HG03439 (cell line): ENCODE measurements around the gene KRTAP10-5.
"Not testable (repeated sequence)": the region's sequence is repeated elsewhere in the genome, so short reads cannot be mapped to it uniquely, and the experiment has no call there.

Experiments used
- ATAC-seq: cut with Tn5 transposase; IDR thresholded peaks from one replicate; pipeline ENCODE4 v1.9.1; 2021; ENCODE audit warnings: mild to moderate bottlenecking, moderate library complexity; ENCODE audit not compliant: unreplicated experiment

The KRTAP10-5 gene

DNA sequence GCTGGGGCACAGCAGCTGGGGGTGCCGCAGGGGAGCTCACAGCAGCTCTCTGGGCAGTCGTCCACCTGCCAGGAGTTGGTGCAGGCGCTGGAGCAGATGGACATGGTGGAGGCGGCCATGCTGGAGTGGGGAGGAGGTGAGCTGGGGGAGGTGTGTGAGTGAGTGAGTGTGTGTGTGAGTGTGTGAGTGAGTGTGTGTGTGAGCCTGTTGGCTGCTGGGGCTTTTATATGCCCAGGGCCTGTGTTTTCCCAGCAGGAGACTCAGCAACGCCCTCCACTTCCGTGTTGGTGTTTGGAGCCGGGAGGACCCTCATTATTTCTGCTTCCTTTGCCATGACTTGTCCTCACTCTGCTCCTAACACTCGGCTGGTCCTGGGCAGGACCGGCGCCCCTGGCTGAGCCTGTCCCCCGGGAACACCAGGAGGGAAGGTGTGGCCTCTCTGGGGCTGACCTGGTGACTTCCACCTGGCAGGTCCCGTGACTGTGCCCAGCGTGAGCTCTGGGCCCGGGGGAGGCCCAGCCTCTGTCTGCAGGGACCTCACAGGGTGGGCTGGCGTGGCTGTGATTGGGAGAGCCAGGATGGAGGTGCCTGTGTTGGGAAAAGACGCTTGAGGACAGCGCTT lies 29.0 kb downstream of the KRTAP10-5 start, which contains the start of gene KRTAP10-2:
TSS of gene KRTAP10-2 (minus strand) at position 166 of the 622 bp plus-strand sequence. CDS start at position 119, 47 bp downstream.
- no peak for ATAC-seq

DNA sequence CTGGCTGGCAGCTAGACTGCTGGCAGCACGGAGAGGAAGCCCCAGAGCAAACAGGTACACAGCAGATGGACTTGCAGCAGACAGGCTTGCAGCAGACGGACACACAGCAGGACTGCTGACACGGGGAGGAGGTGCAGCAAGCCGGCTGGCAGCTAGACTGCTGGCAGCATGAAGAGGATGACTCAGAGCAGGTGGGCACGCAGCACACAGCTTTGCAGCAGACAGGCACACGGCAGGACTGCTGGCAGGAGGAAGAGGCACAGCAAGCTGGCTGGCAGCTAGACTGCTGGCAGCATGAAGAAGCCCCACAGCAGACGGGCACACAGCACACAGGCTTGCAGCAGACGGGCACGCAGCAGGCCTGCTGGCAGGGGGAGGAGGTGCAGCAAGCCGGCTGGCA lies 29.6 kb downstream of the KRTAP10-5 start:
- no peak for ATAC-seq

DNA sequence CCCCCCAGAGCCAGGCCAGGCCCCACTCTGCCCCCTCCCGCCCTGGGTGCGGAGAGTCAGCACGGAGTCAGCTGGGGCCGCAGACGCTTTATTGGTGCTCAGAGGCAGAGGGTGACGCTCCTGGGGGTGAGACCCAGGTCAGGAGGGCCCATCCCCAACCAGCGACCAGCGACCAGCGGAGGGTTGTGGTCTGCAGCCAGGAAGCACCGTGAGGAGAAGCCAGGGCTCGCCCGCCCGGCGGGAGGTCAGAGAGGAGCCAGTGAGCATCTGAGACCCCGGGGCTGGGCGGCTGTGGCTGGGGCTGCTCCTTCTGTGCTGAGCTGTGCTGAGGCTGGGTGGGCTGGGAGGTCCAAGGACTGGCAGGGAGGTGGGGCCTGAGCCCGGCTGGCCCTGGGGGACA lies 30.1 kb downstream of the KRTAP10-5 start:
- not testable (repeated sequence) for ATAC-seq

DNA sequence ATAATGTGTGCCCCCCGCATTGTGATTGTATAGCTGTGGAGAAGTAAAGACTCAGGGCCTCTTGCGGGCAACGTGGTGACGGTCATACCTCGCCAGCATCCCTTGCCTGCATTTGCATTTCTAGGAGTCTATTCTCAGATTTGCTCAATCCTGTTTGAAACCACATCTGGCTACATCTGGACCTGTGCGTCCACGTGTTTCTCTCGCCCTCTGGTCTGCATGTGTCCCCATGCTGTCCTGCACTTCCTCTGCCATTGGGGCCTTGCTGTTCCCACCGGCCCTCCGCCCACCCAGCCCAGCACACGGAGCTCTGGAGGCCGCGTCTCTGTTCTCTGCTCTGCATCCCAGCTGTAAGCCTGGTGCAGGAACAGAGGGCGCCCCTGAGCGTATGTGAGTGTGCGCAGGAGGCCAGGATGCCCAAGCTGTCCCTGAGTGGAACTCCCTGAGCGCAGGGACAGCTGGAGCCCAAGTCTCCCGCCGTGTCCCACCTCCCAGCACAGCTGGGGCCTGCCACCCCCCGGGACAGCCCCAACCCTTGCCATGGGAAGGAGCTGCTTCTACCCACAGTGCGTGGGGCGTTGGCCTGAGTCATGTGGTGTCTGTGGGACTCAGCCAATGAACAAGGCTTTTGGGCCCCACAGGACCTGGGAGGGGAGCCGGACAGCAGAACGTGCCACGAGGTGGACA lies 30.7 kb downstream of the KRTAP10-5 start:
- no peak for ATAC-seq

DNA sequence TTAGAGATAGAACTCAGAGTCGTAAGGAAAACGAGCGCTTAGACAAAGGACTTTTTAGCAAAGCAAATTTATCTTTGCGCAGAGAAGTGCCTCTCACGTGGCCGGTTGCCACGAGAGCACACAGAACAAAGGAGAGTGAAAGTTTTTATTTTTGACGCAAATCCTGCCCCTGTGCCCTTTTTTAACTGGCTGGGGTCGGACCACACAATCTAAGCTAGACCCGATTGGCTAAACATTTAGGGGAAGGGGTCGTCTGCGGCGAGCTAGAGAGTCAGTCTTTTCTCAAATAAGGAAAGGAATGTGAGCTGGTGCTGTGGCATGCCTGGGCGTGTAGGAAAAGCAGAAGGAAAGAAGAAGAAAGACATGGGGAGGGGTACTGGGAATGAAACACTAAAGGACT lies 31.5 kb downstream of the KRTAP10-5 start:
- no peak for ATAC-seq

DNA sequence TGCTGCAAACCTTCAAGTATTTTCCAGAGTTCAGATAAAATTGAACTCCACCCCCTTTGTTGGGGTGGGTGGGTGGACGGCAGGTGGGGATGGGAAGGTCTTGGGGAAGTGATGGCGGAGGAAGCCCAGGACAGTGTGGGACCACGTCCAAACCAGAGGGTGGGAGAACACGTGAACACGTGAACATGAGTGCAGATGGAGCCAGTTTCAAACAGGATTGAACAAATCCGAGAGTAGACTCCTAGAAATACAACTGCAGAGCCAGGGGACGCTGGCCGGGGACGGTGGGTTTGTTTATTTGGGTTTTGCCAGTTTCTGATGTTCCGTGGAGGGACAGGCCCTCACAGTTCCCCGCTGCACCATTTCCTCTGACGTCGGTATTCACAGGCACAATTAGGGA lies 32.0 kb downstream of the KRTAP10-5 start:
- no peak for ATAC-seq

DNA sequence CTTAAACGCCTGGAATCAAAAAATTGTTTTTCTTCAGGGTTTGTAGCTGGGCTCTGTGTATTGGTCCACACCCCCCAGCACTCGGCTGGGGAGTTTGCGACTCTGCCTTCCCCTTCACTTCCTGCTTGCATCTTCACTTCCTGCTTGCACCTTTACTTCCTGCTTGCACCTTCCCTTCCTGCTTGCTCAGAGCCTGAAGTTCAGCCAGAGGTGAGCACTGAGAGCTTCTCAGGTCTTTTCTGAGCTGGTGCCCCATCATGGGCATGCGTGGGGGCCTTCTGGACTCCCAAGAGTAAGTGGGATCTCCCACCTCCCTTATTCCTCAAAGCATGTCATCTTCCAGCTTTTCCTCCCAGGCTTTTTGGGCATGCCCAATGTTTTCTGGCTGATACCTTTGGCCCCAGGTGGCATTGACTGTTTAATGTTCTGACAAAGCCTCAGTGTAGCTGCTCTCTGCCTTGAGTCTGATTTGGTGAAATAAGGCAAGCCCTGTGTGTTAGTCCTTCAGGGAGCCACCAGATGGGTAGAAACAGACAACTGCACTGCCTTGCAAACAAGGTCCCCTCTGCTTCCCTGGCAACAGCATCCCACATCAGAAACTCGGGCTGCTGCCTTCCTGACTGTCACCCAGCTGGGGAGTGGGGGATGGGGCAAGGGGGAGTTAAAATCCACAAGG lies 32.6 kb downstream of the KRTAP10-5 start:
- ATAC-seq = no peak

DNA sequence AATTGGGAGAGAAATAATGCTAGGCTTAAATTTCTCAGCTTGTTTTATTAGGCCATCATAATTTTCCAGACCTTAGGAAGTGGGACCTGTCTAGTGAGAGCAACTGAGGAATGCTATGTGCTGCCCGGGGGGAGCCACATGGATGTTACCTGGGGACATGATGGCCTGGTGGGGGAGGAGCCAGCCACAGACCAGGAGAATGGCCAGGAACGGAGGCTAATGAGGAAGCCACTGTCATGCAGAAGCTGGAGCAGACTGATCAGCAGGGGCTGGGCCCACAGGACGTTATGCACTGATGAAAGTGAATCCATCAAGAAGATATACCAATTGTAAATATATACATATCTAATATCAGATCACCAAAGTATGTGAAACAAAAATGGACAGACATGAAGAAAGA lies 35.8 kb downstream of the KRTAP10-5 start:
- ATAC-seq = no peak

DNA sequence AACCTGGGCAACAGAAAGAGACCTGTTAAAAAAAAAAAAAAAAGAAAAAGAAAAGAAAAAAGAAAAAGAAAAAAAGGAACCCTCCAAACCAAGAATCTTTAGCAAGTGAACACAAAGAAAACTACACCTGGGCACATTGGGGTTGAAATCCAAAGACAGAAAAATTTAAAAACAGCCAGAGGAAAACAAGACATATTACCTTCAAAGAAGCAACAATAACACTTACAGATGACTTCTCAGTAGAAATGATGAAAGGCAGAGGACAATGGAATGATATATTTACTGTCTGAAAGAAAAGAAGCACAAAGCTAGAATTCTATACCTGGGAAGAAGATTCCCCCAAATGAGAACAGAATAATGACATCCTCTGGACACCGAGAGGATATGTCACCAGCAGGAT lies 37.7 kb downstream of the KRTAP10-5 start:
- no peak for ATAC-seq

DNA sequence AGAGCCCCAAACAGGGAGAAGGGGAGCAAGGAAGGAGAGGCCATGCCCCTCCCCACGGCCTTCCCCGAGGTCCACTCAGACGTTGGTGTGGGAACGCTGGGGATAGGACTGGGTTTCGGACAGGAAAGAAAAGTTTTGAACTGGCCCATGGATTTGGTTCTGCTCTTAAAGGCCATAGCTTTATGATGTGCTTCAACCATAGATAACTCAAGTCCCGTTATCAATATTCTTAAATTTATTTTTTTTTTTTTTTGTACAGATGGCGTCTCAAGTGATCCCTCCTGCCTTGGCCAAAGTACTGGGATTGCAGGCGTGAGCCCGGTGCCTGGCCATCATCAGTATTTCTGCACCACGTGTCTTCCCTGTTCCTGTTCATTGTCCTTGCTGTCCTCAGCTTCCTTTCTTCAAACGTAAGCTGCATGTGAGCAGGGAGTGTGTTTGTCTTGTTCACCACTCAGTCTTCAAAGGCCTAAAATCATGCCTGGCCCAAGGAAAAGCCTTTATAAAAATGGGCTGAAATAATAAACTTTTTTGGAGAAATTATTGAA lies 39.6 kb downstream of the KRTAP10-5 start:
- no peak for ATAC-seq

DNA sequence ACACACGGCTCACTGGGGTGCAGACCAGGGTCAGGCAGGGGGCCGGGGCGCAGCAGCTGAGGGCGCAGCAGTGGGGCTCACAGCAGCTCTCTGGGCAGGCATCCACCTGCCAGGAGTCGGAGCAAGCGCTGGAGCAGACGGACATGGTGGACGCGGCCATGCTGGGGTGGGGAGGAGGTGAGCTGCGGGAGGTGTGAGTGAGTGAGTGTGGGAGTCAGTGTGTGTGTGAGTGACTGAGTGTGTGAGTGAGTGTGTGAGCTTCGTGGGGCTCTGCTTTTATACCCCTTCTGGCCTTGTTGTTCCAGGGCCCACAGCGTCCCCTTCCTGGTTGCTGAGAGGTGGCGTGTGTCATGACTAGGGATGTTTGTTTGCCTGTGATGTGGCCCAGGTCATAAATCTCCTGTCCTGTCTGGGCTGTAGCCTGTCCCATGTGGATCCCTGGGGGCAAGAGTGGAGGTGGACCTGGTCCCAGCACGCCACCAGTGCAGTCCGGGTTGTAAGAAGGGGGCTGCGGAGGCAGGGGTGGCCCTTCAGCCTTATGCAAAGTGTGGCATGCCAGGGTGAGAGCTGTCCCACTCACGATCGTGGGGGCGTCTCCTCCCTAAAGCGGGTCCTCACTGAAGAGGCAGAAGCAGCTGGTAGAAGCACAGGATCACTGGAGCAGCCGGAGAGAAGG lies 40.3 kb downstream of the KRTAP10-5 start, which contains the start of gene KRTAP10-1:
TSS of gene KRTAP10-1 (minus strand) at position 205 of the 676 bp plus-strand sequence. CDS start at position 160, 45 bp downstream.
- ATAC-seq = no peak

DNA sequence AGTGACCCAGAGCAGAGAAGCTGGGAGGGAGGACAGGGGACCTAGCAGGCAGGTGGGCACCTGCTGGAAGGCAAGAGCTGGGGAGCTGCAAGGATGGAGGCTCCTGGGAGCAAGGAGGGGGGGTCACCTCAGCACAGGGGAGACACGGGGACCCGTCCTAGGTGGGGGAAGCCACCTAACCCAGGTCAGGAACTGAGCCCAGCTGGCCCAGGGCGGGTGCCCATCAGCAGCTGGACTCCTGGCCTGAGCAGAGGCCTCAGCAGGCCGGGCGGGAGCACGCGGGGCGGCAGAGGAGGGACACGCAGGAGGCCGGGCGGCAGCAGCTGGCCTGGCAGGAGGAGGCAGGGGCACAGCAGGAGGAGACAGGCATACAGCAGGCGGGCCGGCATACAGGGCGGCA lies 41.4 kb downstream of the KRTAP10-5 start:
- no peak for ATAC-seq

DNA sequence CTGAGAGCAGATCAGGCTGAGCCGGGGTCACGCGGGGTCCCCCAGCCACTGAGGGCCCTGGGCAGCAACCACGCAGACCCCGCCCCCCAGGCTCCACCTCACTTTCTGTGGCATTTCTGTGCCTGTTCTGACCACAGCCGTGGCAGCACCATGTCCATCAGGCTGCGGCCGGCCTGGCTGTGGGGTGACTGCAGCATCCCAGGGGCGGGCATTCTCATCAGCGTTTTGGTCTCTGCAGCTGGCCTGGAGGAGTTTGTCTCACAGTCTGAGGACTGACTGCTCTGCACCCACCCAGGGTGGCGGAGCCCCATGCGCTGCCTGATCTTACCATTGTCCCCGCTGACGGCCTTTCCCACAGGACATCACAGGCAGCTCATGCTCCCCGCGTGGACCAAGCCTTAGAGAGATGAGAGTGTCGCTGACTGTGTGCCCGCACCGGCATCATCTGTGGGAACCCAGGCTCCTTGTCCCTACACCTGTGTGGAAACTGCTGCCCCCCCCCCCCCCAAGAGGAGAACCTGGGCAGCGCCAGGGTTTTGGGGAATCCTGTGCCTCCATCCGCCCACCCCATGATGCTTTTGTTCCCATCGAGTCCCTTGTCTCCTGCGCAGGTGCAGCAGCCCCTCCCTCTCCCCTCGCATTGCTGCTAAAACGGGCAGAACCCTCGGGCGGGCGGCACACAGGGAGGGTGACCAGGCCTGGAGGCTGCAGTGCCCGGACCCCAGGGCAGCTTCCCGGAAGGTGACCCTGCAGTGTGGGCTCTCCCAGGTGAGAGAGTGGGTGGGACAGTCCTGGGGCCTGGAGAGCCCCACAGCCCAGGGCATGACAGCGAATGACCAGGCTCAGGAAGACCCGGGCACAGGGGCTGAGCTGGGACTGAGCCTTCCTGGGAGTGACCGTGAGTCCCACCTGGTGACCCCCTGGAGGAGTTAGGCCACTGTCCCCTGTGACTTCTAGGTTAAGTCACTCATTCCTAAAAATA lies 42.2 kb downstream of the KRTAP10-5 start:
- ATAC-seq = no peak

DNA sequence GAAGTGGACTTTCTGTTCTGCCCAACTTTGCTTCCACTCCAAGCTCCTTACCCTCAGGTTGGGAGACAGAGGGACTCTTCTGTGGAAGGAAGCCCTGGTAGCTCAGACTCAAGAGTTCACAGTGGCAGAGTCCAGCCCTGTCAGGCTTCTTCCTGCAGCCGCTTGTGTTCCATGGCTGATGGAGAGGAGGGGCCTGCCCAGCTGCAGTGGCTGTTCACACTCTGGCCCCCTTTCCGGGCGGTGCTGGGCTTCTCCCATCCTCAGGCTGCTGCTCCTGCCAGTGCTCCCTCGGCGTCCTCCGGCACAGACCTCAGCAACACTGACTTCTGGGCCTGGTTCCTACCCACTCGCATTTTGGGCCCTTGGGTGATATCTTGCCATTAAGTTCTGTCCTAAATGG lies 44.4 kb downstream of the KRTAP10-5 start:
- ATAC-seq = no peak

DNA sequence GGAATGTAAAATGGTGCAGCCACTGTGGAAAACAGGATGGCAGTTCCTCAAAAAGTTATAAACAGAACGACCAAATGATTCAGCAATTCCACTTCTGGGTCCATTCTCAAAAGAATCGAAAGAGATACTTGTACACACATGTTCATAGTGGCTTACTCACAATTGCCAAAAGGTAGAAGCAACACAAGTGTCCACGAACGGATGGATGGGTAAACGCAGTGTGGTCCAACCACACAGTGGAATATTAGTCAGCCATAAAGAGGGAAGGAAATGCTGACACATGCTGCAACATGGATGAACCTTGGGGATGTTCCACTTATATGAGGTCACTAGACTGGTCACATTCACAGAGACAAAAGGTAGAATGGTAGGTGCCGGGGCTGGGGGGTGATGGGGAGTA lies 45.7 kb downstream of the KRTAP10-5 start:
- ATAC-seq = no peak

DNA sequence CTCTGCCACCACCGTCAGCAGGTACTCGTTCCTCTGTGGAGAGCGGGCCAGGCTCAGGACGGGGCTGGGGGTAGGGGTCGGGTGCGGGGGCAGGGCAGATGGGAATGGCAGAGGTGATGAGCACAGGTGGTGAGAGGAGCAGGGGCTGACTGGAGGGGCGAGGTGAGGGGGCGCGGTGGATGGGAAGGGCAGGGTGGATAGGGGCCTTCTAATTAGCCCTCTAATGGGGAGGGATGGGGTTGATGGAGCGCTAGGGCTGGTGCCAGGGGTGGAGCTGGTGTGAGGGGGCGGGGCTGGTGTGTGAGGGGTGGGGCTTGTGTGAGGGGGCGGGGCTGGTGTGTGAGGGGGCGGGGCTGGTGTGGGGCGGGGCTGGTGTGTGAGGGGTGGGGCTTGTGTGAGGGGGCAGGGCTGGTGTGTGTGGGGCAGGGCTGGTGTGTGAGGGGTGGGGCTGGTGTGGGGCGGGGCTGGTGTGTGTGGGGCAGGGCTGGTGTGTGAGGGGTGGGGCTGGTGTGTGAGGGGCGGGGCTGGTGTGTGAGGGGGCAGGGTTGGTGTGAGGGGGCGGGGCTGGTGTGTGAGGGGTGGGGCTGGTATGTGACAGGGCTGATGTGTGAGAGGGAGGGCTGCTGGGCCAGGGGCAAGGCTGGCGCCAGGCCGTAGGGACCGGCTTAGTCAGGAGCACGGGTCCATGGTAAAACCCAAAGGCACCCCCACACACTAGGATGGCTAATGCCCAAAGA lies 46.3 kb downstream of the KRTAP10-5 start:
- no peak for ATAC-seq

DNA sequence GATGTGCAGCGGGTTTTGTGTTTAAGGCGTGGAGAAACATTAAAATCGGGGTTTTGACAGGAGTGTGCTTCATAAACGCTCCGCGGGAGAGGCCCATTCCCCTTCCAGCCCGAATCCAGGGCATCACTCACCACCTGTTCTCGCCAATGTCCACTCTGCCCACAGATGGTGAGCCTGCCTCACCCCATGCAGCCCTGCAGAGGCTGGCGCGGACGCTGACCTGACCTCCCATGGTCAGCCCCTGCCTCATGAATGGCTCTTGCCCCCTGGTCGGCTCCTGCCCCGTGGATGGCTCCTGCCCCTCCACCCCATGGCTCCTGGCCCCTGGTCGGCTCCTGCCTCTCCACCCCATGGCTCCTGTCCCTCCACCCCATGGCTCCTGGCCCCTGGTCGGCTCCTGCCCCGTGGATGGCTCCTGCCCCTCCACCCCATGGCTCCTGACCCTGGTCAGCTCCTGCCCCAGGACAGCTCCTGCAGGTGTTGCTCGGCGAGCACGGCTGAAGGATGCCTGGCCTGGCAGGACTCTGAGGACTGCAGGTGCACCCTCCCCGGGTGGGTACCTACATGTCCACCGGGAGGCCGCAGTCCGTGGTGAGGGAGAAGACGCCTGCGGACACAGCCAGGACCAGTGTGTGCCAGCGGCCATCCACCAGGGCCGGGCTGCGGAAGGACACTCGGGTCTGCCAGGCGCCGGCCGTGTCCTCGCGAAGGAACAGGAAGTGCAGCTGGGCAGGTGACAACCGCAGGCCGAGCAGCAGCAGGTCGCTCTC lies 47.1 kb downstream of the KRTAP10-5 start:
- no peak for ATAC-seq

DNA sequence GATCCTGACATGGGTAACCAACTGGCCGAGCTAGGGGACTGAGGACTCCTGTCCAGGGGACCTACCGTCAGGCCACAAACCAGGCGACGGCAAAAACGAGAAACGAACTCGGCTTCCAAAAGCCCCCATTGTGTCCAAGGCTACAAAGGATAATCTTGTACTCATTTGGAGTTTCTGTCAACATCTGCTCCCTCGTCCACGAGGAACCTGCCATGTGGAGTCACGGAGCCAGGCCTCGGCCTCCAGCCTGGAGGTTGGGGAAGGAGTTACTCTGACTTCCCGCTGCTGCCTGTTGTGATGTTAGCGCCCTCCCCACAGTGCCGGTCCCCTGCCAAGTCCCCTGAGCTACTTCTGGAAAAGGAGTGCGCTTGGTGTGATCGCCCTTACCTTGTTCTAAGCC lies 47.7 kb downstream of the KRTAP10-5 start:
- ATAC-seq = no peak
